PC-3 (cell line): ENCODE data around the gene RAPGEF3. TPM values are rescaled to one million over a fixed set of nuclear protein-coding genes. Genes with fewer than 3 reads are reported as not detected.

Experiments
- total RNA-seq: library from RNA; depleted of rRNA; stranded (reverse); fragments of >200 nt; gene quantifications from 2 replicates; pipeline ENCODE4 v1.2.3, GENCODE V29; 2014; rRNA removed

RAPGEF3 gene
- total RNA-seq, 1 experiment from 2014 or later, result 6.7 TPM

Other genes starting within 250 kb of the RAPGEF3 start
- gene RPAP3, start 52.9 kb downstream of the RAPGEF3 start, total RNA-seq, result 20.3 and 22.1 TPM in 2 replicates
- gene ENDOU, start 33.4 kb downstream of the RAPGEF3 start, total RNA-seq, result not detected in 2 replicates
- 21.4 and 22.3 TPM in 2 replicates for gene SLC48A1, start 14.4 kb upstream of the RAPGEF3 start, total RNA-seq
- gene HDAC7, start 61.0 kb upstream of the RAPGEF3 start, total RNA-seq, result 44.2 and 59.6 TPM in 2 replicates
- gene VDR, start 146.1 kb upstream of the RAPGEF3 start, total RNA-seq, result 19.6 and 19.9 TPM in 2 replicates
- gene TMEM106C, start 204.7 kb upstream of the RAPGEF3 start, total RNA-seq, result 114 and 166 TPM in 2 replicates
- gene COL2A1, start 245.6 kb upstream of the RAPGEF3 start, total RNA-seq, result 6.7 TPM in 2 replicates